Measurements from ENCODE around the gene PRDM15. TPM values are rescaled to one million over a fixed set of nuclear protein-coding genes. Genes with fewer than 3 reads are reported as not detected.

Gene PRDM15
- polyA plus RNA-seq, 1 donor (not counting 4 experiments of a cell fraction or from before 2014, with no cell fraction given) = 5.2 TPM

DNA sequence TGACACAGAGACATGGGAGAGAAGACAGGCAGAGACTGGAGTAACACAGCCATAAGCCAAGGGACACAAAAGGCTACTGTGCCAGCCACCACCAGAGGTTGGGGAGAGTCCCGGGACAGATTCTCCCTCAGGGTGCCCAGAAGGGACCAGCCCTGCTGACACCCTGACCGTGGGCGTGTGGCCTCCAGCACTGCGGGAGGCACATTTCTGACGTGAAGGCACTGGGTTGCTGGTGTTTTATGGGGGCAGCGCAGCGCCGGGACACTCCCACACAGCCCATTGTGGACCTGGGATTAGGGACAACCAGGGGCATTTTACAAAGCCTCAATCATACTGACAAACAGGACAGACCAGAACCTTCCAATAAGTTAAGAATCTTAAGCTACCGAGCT lies 26.2 kb downstream of the PRDM15 start:
- Histone ChIP-seq H3K27ac (ENCODE audit: control insufficient read depth, insufficient read depth, low read length) (no peak overlapping the region), H3K4me3 (ENCODE audit: control insufficient read depth in 2 of 3, extremely low read depth in 1 of 3, insufficient read depth in 2 of 3, low read depth in 1 of 3, low read length in 3 of 3) (no peak overlapping the region), H4K20me1 (ENCODE audit: control insufficient read depth, extremely low read depth, insufficient read depth, low read length) (no peaks in the 10 kb centered on the region), H3K9me3 (ENCODE audit: control insufficient read depth, low read depth, low read length) (no peaks in the 10 kb centered on the region), H3K79me2 (ENCODE audit: control insufficient read depth, insufficient read depth, low read length) (no peaks in the 10 kb centered on the region), H3K36me3 (ENCODE audit: control insufficient read depth in 2 of 2, extremely low read depth in 1 of 2, insufficient read depth in 2 of 2, low read length in 2 of 2) (peaks cover 23% of the 10 kb centered on the region in 2 experiments), H2AFZ (ENCODE audit: control insufficient read depth, low read length) (no peak overlapping the region), H3K9me1 (ENCODE audit: control insufficient read depth, extremely low read depth, insufficient read depth, low read length) (no peaks in the 10 kb centered on the region), H3K27me3 (ENCODE audit: control insufficient read depth, extremely low read depth, insufficient read depth, low read length) (no peaks in the 10 kb centered on the region), H3K4me1 (ENCODE audit: control insufficient read depth, extremely low read depth, insufficient read depth, low read length) (no peaks in the 10 kb centered on the region), H3K9ac (ENCODE audit: control insufficient read depth, extremely low read depth, insufficient read depth, low read length) (no peak overlapping the region), H3K4me2 (ENCODE audit: control insufficient read depth, extremely low read depth, insufficient read depth, low read depth, low read length) (no peak overlapping the region)
- DNase-seq (ENCODE audit: low read depth, low spot score) = no peak
- dilution Hi-C loops (cut with MboI; ENCODE audit: extremely low pct_ligation_motif_present, low sequenced_read_pairs) = no loop called here
- FAIRE-seq = no peak
- TF ChIP-seq, protein P1, sequence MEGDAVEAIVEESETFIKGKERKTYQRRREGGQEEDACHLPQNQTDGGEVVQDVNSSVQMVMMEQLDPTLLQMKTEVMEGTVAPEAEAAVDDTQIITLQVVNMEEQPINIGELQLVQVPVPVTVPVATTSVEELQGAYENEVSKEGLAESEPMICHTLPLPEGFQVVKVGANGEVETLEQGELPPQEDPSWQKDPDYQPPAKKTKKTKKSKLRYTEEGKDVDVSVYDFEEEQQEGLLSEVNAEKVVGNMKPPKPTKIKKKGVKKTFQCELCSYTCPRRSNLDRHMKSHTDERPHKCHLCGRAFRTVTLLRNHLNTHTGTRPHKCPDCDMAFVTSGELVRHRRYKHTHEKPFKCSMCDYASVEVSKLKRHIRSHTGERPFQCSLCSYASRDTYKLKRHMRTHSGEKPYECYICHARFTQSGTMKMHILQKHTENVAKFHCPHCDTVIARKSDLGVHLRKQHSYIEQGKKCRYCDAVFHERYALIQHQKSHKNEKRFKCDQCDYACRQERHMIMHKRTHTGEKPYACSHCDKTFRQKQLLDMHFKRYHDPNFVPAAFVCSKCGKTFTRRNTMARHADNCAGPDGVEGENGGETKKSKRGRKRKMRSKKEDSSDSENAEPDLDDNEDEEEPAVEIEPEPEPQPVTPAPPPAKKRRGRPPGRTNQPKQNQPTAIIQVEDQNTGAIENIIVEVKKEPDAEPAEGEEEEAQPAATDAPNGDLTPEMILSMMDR (optimal IDR thresholded peaks at IDR 0.05 in 1 of 3, IDR thresholded peaks at IDR 0.05 in 1 of 3, conservative IDR thresholded peaks at IDR 0.05 in 1 of 3; ENCODE audit: extremely low read depth in 1 of 3, insufficient read depth in 2 of 3, low read length in 3 of 3) = no peak
- no peak for TF ChIP-seq EZH2 (IDR thresholded peaks at IDR 0.05; ENCODE audit: low read length)

DNA sequence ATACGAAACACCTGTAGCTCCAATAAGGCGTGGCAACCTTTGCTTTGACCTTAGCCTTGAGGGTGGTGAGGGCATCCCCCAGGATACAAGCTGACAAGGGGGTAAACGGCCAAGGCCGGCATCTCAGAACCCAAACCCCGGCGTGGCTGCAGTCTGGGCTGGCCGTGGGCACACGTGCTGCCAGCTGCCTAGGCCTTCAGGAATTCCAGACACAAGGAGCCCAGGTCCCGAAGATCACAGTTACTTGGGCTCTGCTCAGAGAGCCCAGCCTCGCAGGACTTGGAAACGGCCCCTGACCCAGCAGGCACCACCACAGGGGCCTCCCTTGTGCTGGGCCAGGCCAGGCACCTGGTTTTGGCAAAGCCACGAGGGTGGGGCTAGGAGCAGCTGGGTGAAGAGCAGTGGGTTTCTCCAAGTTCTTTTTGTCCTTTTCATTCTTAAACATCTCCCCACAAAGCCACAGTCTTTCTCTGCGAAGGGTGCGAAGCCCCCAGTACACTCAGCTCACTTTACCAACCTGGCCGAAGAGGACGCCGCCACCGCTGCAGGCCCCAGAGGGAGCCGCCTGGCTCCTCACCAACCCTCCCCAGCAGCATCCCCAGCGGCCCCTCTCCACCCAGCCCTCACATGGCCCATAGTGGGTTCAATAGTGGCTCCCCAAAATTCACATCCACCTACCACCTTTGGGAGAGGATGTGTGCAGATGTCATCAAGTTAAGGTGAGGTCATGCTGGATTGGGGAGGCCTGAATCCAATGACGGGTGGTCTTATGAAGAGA lies 26.8 kb downstream of the PRDM15 start:
- dilution Hi-C loops (cut with MboI; ENCODE audit: extremely low pct_ligation_motif_present, low sequenced_read_pairs) = no loop called here
- H3K4me2 ChIP-seq (ENCODE audit: control insufficient read depth, extremely low read depth, insufficient read depth, low read depth, low read length) = no peak overlapping the region
- H3K27ac ChIP-seq (ENCODE audit: control insufficient read depth, insufficient read depth, low read length) = no peak overlapping the region
- no peak overlapping the region for H3K4me3 ChIP-seq (ENCODE audit: control insufficient read depth in 2 of 3, extremely low read depth in 1 of 3, insufficient read depth in 2 of 3, low read depth in 1 of 3, low read length in 3 of 3)
- no peaks in the 10 kb centered on the region for H3K79me2 ChIP-seq (ENCODE audit: control insufficient read depth, insufficient read depth, low read length)
- no peak for TF ChIP-seq EZH2 (IDR thresholded peaks at IDR 0.05; ENCODE audit: low read length)
- TF ChIP-seq, protein P1 (optimal IDR thresholded peaks at IDR 0.05 in 1 of 3, IDR thresholded peaks at IDR 0.05 in 1 of 3, conservative IDR thresholded peaks at IDR 0.05 in 1 of 3; ENCODE audit: extremely low read depth in 1 of 3, insufficient read depth in 2 of 3, low read length in 3 of 3) = no peak
- no peak overlapping the region for H2AFZ ChIP-seq (ENCODE audit: control insufficient read depth, low read length)
- H3K9me3 ChIP-seq (ENCODE audit: control insufficient read depth, low read depth, low read length) = no peaks in the 10 kb centered on the region
- no peak overlapping the region for H3K9ac ChIP-seq (ENCODE audit: control insufficient read depth, extremely low read depth, insufficient read depth, low read length)
- H4K20me1 ChIP-seq (ENCODE audit: control insufficient read depth, extremely low read depth, insufficient read depth, low read length) = no peaks in the 10 kb centered on the region
- no peak for DNase-seq (ENCODE audit: low read depth, low spot score)
- H3K9me1 ChIP-seq (ENCODE audit: control insufficient read depth, extremely low read depth, insufficient read depth, low read length) = no peaks in the 10 kb centered on the region
- H3K4me1 ChIP-seq (ENCODE audit: control insufficient read depth, extremely low read depth, insufficient read depth, low read length) = no peaks in the 10 kb centered on the region
- FAIRE-seq = no peak
- H3K27me3 ChIP-seq (ENCODE audit: control insufficient read depth, extremely low read depth, insufficient read depth, low read length) = no peaks in the 10 kb centered on the region
- H3K36me3 ChIP-seq (ENCODE audit: control insufficient read depth in 2 of 2, extremely low read depth in 1 of 2, insufficient read depth in 2 of 2, low read length in 2 of 2) = peaks cover 20 to 21% of the 10 kb centered on the region in 2 experiments
